Activated CD4-positive, CD25-positive, alpha-beta regulatory T cell treated with anti-CD3 and anti-CD28 coated beads, Interleukin-2, amount 50 U/mL, for 24 hours (primary cell): ENCODE measurements around the gene LTC4S.
"Not testable (repeated sequence)": the region's sequence is repeated elsewhere in the genome, so short reads cannot be mapped to it uniquely, and the experiment has no call there.

Experiments used
- ATAC-seq, 2 donors: fragments of 150-1000 bp; cut with Tn5 transposase; one replicate each; pipeline ENCODE4 v1.10.0; 2021; ENCODE audit warnings: mild to moderate bottlenecking in 1 of 2, moderate library complexity in 1 of 2

The LTC4S gene

DNA sequence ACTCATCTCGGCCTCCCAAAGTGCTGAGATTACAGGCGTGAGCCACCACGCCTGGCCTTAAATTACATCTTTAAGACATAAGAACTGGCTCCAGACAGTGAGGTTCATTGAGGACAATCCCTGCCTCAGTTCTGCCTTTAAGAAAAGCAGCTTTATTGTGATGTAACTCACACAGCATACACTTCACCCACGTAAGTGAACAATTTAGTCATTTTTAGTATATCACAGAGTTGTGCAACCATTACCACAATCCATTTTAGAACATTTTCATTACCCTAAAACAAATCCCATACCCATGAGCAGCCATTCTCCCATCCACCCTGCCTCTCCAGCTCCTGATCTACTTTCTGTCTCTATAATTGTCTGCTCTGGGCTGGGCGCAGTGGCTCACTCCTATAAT is 24.0 kb upstream of the LTC4S start:
- ATAC-seq, result no peak

DNA sequence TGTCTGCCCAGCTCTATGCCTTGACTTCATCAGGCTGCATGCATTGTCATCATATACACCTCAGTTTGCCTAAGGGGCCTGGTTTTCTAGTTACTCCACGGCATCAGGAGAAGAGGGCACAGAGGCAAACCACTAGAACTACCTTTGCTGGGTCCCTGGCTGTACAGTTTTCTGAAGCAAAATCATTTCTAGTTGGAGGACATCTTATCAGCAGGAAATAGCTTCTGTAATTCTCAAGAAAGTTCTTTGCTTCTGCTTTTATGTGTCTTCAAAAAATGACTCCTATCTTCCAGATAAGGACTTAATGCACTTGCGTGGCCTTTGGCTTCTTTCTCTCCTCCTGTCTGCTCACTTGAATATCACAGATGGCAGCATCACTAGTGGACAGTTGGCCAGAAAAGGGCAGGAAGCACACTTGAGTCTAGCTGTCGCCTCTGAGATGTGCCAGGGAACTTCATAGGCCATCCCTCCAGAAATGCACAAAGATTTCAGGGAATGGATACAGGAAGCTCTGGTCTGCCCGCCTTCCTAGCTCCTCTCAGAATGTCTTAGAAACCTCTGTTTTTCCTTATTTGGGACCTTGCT is 22.4 kb upstream of the LTC4S start:
- no peak for ATAC-seq

DNA sequence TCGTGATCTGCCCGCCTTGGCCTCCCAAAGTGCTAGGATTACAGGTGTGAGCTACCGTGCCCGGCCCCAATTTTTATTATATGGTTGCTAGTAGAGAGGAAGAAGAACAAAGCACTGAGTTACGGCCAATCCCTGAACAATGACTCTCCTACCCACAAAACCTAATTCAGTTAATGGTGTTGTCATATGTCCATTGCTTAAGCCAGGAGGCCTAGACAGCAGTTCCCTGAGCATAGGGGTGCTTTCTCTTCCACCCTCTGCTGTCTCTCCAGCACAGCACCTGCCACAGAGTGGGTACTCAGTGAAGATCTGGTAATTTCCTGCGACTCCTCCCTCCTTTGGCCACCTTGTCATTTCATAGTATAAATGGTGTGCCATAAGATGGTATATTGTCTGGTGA is 21.4 kb upstream of the LTC4S start:
- no peak for ATAC-seq

DNA sequence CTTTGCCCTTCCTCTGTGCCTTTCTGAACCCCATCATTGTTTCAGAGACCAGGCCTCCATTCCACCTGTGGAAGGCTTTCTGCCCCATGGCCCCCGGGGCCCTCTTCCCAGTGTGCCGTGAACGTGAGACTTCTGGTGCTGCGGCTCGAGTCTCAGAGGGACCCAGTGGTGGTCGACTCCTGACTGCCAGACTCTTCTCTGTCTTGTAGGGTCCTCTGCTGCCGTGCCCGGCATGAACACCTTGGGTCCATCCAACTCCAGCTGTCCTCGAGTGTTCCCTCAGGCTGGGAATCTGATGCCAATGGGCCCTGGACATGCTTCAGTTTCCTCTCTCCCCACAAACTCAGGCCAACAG is 20.1 kb upstream of the LTC4S start:
- ATAC-seq, result no peak

DNA sequence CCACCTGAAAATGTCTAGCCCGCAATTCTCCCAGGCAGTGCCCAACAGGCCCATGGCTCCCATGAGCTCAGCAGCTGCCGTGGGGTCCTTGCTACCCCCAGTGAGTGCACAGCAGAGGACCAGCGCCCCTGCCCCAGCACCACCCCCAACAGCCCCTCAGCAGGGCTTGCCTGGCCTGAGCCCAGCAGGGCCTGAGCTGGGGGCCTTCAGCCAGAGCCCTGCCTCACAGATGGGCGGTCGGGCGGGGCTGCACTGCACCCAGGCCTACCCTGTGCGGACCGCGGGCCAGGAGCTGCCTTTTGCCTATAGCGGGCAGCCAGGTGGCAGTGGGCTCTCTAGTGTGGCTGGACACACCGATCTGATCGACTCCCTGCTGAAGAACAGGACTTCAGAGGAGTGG is 19.3 kb upstream of the LTC4S start:
- ATAC-seq, result no peak

DNA sequence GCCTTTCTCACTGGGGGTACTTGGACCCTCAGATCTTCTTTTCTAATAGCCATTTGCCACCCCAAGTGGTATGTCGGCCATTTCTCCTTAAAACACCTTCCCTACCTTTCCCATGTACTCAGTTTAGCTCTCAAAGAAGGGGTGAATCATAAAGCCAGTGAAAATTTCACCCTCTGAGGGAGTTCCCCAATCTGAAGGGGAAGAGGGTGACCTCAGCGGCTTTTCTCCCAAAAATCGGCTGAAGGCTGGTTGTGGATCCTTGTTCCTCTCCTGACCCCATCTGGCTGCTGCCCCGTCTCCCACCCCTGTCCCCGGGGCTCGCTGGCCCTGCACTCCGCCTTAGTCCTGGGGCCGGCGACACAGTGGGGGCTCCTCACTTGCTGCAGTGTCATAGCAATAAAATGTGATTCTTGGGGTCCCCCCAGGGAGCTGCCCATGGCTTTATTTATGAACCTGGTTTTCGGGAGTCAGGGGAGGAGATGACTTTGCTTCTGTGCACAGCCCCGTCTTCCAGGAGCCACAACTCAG is 17.3 kb upstream of the LTC4S start:
- ATAC-seq, result no peak

DNA sequence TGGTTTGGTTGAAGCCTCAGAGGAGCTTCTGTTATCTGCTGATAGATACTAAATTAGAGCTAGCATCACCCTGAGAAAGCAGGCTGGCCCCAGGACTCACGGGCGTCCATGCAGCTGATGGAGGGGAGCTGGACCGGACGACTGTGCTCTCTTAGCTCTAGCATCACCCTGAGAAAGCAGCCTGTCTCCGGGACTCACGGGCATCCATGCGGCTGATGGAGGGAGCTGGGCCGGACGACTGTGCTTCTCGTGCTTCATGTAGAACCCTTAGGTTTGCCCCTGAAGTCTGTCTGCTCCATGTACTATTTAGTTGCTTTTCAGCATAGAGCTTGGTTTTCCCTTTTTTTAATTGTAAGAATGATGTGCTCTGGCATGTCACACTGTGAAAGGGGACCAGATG is 16.3 kb upstream of the LTC4S start:
- no peak for ATAC-seq

DNA sequence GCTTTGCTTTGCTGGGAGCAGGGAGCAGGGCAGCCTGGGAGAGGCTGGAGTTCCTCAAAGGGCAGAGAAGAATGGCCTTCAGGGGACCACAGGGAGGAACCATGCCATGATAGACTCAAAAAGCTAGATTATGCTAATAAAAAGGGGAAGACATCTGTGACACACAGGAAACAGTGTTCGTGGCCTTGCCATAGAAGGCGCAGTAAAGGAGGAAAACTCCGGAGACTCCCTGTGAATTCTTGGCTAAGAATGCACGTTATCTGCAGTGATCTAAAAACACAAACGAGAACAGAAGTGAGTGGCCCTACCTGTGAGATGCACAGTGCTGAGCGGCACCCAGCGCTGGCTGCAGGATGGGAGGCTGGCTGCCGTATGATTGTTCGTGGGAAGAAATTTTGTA is 15.9 kb upstream of the LTC4S start:
- ATAC-seq, result no peak

DNA sequence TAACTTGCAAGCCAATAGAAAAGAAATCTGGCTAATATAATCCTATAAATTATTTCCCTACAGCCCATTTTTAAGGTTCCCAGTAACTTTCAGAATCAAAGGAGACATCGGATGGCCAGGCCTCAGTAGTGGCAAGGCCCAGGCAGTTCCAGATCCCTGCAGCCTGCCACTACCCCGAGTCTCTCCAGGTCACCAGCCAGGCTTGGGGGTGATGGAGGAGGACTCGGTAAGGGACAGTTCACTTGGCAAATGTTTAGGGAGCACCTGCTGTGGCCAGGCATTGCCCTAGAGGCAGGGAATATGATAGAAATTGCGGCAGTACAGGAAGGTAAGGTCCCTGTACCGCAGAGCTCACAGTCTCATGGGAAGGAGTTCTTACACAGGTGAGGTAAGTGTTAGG is 15.2 kb upstream of the LTC4S start:
- ATAC-seq, result no peak

DNA sequence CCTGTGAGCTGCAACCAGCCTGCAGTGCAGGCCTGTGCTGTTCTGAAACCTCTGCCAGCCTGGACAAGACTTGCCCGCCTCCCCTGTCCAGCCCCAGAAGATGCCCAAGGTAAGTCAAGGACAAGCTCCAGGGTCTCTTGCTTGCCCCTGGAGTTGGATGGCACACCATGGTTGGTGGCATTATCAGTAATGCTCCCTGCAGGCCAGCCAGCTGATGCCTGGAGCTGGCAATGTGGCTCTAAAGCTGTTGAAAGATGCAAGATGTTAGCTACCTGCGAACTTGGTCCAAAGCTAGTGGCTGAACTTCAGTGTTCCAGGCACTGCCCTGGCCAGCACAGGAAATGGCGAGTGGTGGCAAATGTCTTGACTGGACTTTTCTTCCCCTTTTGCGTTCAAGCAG is 14.0 kb upstream of the LTC4S start:
- ATAC-seq, result no peak

DNA sequence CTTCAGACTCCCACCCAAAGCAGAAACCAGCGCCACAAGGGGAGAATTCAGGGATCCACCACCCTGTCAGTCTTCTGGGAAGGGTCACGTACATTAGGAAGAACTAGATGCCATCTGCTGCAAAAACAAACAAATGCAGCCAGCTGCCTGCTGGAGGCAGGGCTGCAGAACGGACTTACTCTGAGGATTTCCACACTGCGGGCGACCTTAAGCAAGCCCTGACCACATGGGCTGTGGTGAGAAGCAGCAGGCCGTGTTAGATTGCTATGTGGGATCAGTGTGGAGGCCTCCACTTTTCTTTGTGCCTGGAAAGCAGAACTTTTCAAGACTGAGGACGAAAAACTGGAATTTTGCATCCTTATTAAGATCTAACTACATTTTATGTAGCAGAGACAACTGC is 13.4 kb upstream of the LTC4S start:
- ATAC-seq, result no peak

DNA sequence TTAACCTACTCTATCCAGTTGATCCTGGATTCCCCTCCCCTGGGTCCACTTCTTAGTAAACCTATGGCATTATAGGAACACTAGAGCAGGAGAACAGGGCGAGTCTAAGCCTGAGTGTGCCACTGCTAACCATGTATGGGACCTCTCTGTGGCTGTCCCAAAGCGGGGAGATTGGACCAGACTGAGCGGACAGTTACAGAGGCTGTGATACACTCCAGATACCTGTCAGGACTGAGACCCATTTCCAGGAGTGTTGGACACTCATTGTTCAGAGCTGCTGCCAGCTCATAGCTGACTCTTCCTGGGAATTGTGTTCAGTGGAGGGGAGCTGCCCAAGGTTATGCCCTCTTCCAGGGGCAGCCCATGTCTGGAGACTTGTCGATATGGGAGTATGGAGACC is 11.9 kb upstream of the LTC4S start:
- ATAC-seq, result no peak

DNA sequence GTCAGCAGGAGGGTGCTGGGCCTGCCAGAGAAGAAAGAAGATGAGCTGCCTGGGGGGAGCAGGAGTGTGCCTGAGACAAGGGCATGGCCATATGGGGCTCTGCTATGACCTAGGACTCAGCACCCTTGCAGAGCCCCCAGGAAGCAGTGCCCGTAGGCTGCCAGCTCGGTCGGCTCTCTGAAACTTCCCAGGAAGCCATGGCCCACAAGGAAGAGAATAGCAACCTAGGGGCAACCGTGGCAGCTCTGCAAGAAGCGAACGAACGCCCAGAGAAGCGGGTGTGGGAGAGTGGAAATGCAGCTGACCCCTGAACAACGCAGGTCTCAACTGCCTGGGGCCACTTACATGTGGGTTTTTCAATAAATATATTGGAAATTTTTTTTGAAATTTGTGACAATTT is 10.7 kb upstream of the LTC4S start:
- no peak for ATAC-seq

DNA sequence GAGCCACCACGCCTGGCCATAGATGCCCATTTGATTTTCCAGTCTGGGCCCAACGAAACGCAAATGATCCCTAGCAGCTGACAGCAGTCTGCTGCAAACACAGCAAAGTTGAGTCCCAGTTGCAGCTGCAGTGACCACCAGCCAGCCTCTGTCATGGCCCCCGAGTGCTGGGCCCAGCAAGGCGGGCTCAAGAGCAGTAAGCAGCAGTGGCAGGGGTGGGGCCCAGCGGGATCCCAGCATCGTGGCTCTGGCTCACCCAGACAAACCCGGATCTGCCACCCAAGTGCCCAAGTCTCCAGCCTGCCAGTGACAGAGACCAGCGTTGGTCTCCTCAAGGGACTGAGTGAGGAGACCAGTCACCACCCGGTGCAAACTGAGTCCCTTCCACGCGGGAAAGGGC is 6.9 kb upstream of the LTC4S start:
- no peak for ATAC-seq

DNA sequence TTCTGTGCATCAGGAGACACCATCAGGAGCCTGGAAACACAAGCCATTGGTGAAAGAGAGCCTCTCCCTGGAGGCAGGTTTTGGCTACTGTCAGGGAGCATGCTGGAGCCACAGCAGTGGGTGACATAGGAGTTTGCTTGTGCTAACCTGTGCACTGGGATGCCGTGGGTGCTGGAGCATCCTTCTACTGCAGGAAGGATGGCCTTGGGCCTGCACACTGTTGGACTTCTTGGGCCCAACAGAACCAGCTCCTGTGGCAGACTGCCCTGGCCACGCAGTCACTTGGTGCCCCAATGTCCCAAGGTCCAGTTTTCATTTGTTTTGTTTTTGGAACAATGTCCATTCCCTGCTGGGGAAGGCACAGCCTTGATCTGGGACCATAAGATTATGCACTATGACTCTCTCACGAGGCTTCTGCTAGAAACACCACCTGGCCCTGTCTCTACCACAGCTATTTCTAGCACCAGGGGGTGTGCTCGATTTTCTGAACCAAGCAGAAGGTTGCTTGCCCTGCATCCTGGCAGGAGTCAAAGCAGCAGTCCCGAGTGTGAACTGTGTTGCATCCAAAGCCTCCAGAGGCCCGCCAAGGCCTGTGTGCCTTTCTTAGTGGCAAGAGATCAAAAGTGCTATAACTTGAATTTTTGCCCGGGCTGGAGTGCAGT is 5.5 kb upstream of the LTC4S start:
- no peak for ATAC-seq

DNA sequence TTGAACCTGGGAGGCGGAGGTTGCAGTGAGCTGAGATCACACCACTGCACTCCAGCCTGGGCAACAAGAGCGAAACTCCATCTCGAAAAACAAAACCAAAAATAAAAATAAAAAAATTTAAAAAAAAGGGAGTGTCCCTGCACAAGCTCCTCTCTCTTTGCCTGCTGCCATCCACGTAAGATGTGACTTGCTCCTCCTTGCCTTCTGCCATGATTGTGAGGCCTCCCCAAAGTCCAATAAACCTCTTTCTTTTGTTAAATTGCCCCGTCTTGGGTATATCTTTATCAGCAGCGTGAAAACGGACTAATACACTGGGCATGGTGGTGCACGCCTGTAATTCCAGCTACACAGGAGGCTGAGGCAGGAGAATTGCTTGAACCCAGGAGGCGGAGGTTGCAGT is 4.5 kb upstream of the LTC4S start:
- not testable (repeated sequence) for ATAC-seq

DNA sequence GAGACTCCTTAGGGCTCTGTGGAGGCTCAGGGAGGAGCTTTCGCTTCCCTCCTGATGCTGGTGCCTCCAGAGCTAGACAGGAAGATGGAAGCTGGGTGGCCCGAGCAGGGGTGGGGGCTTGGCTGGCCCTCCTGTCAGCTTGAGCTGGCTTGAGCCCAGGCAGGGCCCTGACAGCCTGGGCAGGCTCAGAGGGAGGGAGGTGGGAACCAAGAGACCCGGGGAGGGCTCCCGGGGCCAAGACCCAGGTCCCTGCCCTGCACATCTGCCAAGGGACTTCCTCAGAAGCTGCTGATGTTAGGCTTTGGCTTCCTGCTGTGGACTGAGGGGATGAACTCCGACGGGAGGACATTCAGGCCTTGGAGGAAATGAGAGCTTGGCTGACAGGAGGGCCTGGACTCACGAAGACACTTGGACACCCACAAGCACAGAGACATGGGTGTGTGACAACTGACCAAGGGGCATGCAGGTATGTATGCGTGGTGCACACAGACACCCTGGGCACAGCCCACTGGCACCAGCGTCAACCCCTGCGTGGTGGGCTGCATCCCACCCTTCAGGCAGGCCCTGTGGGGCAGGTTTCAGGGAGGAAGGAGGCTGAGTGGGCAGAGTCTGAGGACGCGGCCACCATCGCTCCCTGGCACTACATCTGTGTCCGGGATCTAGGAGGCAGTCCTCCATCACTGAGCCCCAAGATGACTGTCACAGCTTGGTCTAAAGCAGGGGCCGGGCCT is 1.7 kb upstream of the LTC4S start:
- ATAC-seq, result no peak

DNA sequence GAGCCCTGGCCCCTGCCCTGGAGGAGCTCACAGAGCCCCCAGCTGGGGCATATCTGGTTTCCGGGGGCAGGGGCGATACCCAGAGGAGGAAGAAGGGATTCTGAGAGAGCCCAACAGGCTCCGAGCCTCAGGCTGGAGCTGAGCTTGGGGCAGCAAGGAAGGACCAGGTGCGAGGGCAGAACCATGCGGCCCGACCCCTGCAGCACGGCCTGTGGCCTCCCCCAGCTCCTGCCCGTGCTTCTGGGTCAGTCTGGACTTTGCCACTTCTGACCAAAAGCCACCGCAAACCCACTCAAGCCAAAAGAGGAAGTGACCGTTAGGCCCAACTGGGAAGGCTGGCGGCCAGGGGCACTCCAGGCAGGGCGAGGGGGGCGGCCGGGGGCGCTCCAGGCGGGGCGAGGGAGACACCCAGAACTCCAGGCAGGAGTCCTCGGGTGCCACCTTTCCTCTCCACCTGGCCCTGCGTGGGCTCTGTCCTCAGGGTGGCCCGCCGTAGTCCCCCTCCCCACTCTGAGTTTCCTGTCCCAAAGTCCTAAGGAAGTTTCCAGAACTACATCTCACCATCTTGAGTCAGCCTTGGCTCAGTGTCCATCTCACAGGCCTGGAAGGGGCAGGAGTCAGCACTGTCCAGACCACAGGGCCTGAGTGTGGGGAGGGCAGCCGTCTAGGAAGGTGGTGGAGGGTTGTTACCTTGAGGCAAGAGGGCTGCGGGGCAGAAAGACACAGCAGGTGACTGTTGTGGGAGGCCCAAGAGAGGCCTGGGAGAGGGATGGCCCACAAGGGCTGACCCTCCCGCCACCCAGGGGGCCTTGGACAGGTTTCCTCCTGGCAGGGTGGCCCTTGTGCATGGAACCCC is 946 bp upstream of the LTC4S start:
- no peak for ATAC-seq

DNA sequence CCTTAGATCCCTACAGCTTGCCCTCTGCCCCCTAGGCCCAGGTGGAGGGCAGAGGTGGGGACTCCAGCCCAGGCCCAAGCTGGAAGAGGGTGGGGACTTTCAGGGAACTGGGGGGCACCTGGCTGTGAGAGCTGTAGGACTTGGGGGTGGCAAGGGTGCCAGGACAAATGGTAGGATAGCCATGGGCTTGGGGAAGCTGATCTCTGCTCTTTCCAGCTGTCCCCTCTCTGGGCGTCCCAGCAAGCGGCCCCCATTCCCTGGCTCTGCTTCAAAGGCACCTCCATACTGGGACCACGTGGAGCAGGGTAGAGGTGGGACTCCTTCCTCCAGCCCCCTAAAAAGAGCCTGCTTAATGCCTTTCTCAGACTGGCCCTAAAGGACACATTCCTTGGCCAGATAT is 385 bp downstream of the LTC4S start:
- ATAC-seq, result no peak

DNA sequence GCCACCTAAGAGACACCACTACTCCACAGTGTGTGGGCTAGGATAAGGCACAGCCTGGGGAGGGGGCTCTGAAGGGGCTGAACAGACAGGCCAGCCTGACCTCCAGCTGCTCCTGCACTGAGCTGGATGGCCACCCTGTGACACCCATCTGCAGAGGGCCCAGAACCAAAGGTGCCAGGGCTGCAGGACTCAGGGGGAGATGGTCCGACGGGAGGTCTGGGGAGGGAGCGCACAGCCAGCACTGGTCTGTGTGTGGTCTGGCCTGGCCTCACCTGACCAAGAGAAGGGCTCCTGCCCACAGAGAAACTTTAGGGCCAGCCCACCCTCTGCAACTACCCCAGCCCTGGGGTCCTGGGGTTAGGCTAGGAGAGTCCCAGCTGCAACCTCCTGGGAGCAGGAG is 789 bp downstream of the LTC4S start:
- no peak for ATAC-seq

DNA sequence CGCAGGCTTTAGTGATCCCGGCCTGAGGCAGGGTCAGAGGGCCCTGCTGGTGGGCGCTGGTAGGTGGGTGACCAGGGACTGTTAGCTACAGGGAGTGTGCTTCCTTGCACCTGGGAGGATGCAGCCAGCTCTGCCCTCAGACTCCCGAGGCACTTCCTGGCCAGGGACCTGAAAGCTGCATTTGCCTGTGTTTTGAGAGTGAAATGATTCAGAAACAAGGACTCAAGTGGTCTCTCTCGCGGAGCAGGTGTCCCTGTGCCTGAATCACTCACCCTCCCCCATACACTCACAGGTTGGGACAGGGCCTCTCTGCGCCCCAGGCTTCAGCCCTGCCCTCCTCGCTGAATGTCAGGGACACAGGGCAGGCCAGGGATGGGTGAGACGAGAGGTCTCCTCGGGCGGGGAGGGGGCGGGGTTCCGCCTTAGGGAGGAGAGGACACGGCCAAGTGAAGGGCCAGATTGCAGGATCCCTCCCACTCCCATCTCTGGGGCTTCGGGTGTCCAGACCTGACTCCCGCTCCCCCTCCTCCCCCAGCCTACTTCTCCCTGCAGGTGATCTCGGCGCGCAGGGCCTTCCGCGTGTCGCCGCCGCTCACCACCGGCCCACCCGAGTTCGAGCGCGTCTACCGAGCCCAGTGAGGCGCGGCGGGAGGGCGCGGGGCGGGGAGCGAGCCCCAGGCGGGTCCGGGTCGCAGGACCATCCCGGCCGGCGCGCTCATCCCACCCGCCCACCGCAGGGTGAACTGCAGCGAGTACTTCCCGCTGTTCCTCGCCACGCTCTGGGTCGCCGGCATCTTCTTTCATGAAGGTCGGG is 1.5 kb downstream of the LTC4S start:
- peak in 1 of 2 donors; percentile 2 for ATAC-seq
